Measurements from ENCODE around the gene CTSL.

The CTSL gene

DNA sequence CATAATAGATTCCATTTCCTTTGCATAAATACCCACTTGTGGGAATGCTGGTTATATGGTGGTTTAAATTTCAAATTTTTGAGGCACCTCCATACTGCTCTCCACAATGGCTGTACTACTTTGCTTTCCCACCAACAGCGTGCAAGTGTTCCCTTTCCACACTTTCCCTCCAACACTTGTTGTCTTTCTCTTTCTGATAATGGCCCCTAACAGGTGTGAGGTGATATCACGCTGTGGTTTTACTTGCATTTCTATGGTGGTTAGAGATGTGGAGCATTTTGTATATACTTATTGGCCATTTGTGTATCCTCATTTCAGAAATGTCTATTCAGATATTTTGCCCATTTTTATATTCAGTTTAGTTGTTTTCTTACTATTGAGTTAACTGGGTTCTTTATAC is 34.6 kb downstream of the CTSL start:
- DNase-seq, result no peak

DNA sequence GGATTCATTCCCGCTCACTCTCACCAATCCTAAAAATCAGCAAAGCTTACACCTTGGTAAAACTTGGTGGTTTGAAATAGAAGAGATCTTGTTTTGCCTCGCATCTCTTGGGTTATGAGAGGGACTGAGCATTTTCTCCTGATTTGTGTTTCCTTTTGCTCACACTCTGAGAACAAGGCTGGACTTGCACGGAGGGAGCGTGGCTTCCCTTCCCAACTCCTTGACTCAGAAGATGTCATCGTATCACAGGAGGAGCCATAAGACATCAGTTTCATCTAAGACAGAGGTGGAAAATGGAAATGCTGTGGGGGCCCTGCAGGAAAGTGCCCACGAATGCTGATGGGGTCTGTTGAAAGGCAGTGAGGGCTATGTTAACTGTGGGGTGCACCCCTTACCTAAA is 37.4 kb downstream of the CTSL start:
- no peak for DNase-seq

DNA sequence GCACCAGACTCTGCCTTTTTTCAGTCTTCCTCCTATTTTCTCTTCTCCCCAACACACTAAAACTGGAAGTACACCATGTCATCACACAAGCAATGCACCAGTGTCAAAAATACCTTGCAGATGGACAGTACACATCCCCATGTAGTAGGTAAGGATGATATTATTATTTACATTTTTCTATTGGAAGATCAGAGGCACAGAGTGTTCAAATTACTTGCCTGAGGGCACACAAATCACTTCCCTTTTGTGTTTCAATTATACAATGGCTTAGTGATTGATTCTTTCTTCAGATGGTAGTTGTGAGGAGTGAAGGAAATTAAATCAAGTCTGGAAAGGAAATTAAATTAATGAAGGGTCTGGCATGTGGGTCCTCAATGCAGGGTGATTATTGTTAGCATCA is 39.6 kb downstream of the CTSL start:
- DNase-seq, result no peak

DNA sequence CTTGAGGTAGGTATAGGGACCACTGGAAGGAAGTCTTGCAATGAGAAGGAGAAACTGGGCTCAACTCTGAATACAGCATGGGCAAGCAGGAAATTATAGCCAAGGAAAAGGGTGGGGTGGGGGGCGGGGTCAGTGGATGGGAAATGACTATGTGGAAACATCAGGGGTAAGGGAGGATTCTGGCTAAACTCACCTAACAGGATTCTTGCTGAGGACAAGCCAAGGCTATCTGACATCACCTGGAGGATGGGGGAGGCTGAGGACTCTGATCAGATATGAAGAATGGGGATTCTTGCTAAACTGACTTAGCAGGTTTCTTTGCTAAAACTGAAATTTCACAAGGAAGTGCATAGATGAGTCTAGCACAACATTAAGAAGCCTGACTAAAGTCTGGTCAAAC is 40.8 kb downstream of the CTSL start:
- DNase-seq, result no peak

DNA sequence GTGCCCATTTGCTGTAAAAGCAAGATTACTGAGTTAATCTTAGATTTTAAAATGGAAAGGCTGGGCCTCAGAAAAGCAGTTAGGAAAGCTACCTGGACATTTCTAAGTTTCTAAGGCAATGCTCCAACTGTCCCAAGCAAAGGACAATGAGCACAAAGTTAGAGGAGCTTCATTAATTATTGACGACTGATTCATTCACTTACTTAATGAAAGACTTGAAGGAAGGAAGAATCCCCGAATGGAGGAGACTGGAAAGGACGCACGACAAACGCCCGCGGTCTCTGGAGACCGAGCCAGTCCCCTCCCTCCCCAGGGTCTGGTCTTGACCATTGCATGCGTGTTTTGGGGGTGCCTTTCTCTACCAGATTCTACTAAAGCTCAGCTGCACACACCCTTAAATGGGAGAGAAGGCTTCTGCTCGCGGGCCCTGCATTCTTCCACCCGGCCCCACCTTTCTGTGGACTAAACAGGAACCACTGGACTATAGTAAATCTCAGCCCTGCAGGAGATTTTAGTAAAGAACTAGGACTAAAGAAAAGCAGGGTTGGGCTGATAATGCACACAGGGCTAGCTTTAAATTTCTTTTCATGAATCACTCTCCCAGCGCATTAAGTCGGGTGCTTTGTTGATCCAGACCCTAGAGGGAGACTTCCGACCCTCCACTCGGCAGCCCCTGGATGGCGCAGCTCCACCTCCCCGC is 44.8 kb downstream of the CTSL start:
- DNase-seq, result no peak

DNA sequence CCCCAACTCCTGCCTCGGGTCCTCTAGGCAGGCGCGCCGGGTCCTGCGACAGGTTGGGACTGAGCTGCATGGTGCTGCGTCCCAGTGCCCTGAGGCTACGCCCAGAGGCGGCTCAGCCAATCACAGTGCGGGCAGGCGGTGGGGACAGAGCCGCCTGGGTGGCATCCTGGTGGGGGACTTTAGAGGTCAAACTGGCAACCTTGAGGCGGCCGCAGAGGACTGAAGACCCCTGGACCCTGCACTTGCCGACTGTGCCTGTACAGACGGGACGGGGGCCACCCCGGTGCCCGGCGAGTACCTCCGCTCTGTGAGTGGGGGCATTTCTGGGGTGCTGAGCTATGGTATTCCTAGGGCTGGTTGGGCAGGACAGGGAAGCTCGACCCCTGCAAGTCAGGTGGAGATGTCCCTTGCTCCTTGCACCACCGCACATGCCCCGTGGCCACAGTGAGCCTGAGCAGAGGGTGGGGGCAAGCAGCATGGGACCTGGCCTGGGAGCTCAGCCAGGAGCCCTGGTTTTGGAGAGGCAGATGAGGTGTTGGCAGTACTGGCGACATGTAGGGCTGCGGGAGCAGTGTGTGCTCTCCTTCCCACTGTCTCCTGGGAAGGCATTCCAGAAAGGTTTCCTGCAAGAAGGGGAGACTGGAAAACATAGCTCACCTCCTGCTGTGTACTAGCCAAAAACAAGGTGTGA is 45.5 kb downstream of the CTSL start:
- DNase-seq, result no peak

DNA sequence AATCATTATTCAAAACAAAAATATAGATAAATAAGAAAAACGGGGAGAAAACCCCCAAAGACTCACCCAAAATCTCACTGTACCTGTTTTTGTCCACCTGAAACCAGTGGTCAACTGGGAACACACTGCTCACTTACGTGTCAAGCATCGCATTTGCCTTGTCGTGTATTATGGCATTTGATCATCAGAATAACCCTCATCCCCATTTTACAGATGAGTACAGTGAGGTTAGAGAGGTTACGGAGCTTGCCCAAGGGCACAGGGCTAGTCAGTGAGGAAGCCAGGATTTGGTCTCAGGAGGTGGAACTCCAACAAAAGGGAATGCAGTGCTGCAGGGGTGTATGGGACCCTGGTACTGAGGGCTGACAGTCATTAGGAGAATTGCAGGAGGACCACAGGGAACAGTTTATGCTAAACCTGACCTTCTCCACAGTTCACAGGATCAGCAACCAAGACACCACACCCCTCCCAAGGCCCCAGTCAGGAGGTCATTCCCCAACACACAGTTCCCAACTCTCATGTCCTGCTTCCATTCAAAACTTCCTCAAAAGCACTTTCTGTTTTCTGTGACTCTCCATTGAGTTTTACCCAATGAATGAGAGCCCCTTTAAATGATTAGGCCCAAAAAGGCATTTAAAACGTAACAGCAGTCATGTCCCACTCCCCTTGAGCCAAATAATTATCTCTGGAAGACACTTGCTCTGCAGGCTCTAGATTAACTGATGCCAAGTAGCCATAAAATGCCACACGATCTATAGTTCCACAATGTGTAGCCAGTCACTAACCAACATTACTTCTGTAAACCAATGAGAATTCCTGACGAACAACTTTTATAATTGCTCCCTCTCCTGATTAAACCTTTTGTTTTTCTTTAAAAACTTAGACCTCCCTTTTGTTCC is 50.8 kb downstream of the CTSL start:
- DNase-seq, result no peak

DNA sequence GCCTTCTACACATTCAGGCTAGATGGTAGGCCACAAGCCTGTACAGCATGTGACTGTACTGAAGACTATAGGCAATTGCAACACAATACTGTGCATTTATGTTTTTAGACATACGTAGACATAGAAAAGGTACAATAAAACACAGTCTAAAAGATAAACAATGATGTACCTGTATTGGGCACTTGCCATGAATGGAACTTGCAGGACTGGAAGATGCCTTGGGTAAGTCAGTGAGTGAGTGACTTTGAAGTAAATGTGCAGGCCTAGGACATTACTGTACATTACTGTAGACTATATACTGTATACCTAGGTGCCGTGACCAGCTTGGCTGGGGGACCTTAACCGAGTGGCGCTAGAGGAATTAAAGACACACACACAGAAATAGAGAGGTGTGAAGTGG is 53.1 kb downstream of the CTSL start:
- DNase-seq, result no peak
